Activated T-cell treated with anti-CD3 and anti-CD28 coated beads, Interleukin-2, amount 50 U/mL, for 72 hours (primary cell): ENCODE measurements around the gene TPST1. TPM values are rescaled to one million over a fixed set of nuclear protein-coding genes. Genes with fewer than 3 reads are reported as not detected.

Experiments used
- ATAC-seq, 2 donors: fragments of 150-1000 bp; cut with Tn5 transposase; replicated peaks in 1 of 2; 2 replicates each; pipeline ENCODE4 v1.10.0; 2021; ENCODE audit warnings: moderate library complexity in 2 of 2, mild to moderate bottlenecking in 1 of 2
- DNase-seq, 2 donors: peaks; one replicate each; pipeline ENCODE4 v3.0.0; 2021 to 2022; ENCODE audit warnings: mixed read lengths in 1 of 2
- H3K27ac Mint-ChIP-seq: one replicate; pipeline ENCODE4 v1.8.0; 2022; ENCODE audit warnings: mild to moderate bottlenecking, moderate library complexity, mixed read lengths
- H3K27me3 Mint-ChIP-seq: one replicate; pipeline ENCODE4 v1.8.0; 2022; ENCODE audit warnings: low read depth, mixed read lengths
- H3K36me3 Mint-ChIP-seq, 2 donors: one replicate each; pipeline ENCODE4 v1.8.0; 2022; ENCODE audit warnings: mixed read lengths in 2 of 2, mild to moderate bottlenecking in 1 of 2; ENCODE audit not compliant: insufficient read depth in 2 of 2
- H3K4me1 Mint-ChIP-seq: one replicate; pipeline ENCODE4 v1.8.0; 2022; ENCODE audit warnings: low read depth, mixed read lengths
- H3K4me3 Mint-ChIP-seq, 2 donors: one replicate each; pipeline ENCODE4 v1.8.0; 2022; ENCODE audit warnings: mild to moderate bottlenecking in 2 of 2, mixed read lengths in 2 of 2, moderate library complexity in 2 of 2
- H3K9me3 Mint-ChIP-seq, 2 donors: one replicate each; pipeline ENCODE4 v1.8.0; 2022; ENCODE audit warnings: mixed read lengths in 2 of 2
- total RNA-seq, 2 donors: library from RNA; stranded (reverse); gene quantifications; one replicate each; pipeline ENCODE4 v1.2.3, GENCODE V29; 2022

The TPST1 gene
- total RNA-seq, 2 donors from 2014 or later = 2.1 to 2.3 TPM

DNA sequence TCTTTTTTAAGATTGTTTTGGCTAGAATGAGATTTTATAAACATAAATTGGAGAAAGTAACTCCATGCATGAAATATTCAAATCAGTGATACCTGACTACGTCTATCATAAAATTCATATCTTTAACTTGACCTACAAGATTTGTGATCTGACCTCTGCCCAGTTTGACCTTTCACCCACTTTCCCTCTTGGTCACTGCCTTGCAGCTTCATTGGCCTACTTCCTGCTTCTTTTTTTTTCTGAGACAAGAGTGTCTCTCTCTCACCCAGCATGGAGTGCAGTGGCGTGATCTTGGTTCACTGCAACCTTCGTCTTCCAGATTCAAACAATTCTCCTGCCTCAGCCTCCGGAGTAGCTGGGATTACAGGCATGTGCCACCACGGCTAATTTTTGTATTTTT lies 28.5 kb downstream of the TPST1 start:
- Mint-ChIP-seq H3K27ac (no peak overlapping the region), H3K4me1 (no peaks in the 10 kb centered on the region), H3K36me3 (peaks cover 0 to 2% of the 10 kb centered on the region in 2 donors), H3K27me3 (no peaks in the 10 kb centered on the region), H3K4me3 (no peak overlapping the region), H3K9me3 (peaks cover 0 to 1% of the 10 kb centered on the region in 2 donors)
- DNase-seq (no peak), ATAC-seq (no peak)

DNA sequence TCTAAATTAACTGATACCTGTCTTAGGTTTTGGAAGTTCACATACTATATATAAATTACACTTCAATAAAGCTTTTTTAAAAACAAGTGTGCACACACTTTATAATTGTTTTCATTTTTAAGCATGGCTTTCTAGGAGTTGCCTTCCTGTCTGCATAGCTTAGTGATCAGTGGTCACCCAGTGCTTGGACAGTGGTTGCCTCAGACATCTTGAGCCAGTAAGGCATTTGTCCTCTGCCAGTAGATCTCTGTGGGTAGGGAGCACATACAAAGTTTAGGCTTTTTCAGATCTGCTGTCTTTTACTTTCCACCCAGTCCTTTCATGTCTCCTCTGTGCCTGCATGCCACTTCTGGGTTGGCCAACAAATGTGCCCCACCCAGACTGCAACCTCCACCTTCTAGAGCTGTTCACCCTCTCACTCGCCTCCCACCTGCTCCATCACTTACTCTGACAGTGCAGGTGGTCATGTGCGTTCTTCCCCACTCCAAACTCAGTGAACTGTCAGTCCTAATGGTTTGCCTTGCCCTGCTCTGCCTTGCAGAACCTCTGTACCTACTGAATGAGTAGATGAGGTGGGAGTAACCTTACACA lies 31.7 kb downstream of the TPST1 start:
- Mint-ChIP-seq H3K4me1 (peaks cover 5% of the 10 kb centered on the region), H3K27me3 (no peaks in the 10 kb centered on the region), H3K4me3 (no peak overlapping the region), H3K9me3 (peaks cover 0 to 1% of the 10 kb centered on the region in 2 donors), H3K27ac (no peak overlapping the region), H3K36me3 (peaks cover 0 to 2% of the 10 kb centered on the region in 2 donors)
- ATAC-seq (no peak), DNase-seq (no peak)

DNA sequence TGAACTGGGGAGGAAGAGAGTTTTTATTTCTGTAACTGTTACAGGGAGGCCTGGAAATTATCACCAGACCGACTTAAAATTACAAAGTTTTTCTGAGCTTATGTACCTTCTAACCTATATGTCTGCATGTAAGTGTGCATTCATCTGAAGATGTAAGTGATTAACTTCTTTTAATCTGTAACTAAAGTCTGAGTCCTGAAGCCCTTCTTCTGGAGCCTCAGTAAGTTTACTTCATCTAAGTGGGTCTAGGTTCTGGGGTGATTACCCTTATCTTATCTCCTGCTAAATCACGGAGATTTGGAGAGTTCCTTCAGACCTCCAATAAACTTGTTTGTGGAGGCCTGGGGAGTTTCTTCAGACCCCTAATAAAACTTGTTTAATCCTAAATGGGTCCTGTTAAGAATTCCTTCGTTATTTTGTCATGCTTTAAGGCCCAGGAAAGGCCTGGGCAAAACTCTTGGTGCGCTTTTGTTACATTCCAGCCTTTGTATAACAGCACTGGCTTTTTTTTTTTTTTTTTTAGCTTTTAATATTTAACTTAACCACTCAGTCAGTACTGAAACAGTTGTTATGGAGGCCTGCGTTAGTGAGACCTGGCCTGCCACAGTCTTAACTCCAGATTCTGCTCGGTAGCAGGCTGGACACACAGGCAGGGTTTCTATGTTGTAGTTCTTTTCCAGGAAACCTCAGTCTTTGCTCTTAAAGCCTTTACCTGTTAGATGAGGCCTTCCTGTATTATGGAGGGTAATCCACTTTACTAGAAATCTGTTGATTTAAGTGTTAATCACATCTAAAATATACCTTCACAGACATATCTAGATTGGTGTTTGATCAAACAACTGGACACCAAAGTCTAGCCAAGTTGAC lies 33.0 kb downstream of the TPST1 start:
- Mint-ChIP-seq H3K27me3 (no peaks in the 10 kb centered on the region), H3K27ac (no peak overlapping the region), H3K9me3 (peaks cover 0 to 1% of the 10 kb centered on the region in 2 donors), H3K4me3 (no peak overlapping the region), H3K36me3 (no peaks in the 10 kb centered on the region), H3K4me1 (peaks cover 5% of the 10 kb centered on the region)
- ATAC-seq (no peak), DNase-seq (no peak)

DNA sequence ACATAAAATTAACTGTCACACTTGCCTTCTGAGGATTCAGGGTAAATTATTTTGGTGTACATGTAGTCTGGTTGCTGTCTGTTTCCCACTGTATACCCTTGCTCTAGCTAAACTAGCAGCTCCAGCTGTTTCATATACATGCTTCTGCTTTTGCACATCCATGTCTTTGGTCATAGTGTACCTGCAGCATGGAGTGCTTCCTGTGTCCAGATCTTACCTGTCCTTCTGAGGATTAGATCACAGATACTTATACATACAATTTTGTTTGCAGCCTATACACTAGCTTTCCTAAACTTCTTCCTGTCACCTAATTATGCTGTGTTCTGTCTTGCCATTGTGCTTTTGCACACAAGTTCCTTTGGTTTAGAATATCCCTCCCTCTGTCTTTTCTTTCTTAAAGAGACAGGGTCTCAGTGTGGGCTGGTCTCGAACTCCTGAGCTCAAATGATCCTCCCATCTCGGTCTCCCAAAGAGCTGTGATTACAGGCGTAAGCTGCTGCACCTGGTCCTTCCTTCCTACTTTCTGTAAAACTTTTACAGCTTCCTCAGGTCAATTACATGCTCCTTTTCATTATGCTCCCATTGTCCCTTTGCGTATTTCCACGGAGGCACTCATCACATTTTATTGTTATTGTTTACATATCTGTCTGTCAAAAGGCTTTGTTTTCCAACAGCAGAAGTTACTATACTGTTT lies 33.8 kb downstream of the TPST1 start:
- H3K27ac Mint-ChIP-seq = no peak overlapping the region
- no peak for DNase-seq

DNA sequence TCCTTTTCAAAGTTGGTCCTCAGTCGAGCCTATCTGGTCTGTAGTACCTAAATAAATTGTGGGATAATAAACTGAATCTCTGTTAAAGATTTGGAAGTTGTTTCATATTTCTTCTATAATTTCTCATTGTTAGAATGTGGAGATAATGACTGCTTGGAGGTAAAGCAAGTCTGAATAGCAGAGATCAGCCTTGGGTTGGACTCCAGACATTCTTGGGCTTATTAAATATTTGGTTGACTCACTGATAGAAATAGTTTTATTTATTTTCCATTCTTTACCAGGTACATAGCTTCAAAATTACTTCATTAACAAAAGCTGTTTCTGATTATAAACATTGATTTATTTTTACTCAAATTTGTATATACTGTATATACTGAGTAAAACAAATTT lies 34.3 kb downstream of the TPST1 start:
- peaks cover 5% of the 10 kb centered on the region for H3K4me1 Mint-ChIP-seq
- DNase-seq (no peak), ATAC-seq (no peak)
- H3K36me3 Mint-ChIP-seq = no peaks in the 10 kb centered on the region
- H3K27ac Mint-ChIP-seq = no peak overlapping the region
- peaks cover 0 to 1% of the 10 kb centered on the region in 2 donors for H3K9me3 Mint-ChIP-seq
- no peaks in the 10 kb centered on the region for H3K27me3 Mint-ChIP-seq
- H3K4me3 Mint-ChIP-seq = no peak overlapping the region

More for the DNA sequence above, 33.8 kb downstream of the TPST1 start:
- ATAC-seq = no peak
- peaks cover 0 to 1% of the 10 kb centered on the region in 2 donors for H3K9me3 Mint-ChIP-seq
- H3K4me1 Mint-ChIP-seq = peaks cover 5% of the 10 kb centered on the region
- no peak overlapping the region for H3K4me3 Mint-ChIP-seq
- no peaks in the 10 kb centered on the region for H3K27me3 Mint-ChIP-seq
- H3K36me3 Mint-ChIP-seq = no peaks in the 10 kb centered on the region

DNA sequence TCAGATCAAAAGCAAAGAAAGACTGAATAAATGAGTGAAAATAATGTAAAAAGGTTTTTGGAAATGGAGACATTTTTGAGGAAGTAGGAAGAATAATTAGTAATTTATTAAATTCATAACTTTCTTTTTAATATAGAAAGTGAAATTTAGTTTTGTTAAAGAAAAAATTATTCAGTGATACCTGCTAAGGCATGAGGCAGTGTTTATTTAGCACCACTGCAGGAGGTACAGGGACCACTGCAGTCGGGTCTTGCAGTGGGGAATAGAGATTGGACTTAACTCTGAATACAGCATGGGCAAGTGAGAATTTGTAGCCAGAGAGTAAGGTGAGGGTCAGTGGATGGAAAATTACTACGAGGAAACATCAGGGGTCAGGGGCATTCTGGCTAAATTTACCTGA lies 39.9 kb downstream of the TPST1 start:
- no peak overlapping the region for H3K4me3 Mint-ChIP-seq
- H3K4me1 Mint-ChIP-seq = no peaks in the 10 kb centered on the region
- no peaks in the 10 kb centered on the region for H3K9me3 Mint-ChIP-seq
- DNase-seq (no peak), ATAC-seq (no peak)
- no peak overlapping the region for H3K27ac Mint-ChIP-seq
- H3K27me3 Mint-ChIP-seq = no peaks in the 10 kb centered on the region
- H3K36me3 Mint-ChIP-seq = no peaks in the 10 kb centered on the region

DNA sequence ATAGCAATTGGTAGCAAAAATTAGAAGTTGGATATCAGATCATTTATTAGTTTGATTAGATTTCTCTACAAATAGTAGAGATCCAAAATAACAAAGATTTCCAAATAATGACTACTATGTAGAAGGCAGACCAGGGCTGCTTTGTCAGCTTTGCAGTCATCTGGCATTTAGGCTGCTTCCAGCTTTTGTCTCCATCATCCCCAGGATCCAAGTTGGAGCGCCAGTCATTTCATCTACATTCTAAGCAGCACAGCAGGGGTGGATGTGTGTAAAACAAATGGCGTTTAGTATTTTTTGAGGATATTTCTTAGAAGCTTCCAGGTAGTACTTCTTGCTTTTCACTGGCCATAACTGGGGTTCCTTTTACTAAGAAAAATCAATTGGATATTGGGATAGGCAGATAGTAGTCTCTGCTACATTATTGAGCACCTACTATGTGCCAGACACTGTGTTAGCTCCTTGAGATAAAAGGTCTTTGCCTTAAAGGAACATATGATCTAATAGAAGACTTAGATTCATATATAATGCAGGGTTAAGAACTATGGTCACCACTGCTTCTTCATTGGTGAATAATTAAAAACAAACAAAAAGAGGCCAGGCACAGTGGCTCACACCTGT lies 41.5 kb downstream of the TPST1 start:
- H3K27me3 Mint-ChIP-seq = no peaks in the 10 kb centered on the region
- H3K36me3 Mint-ChIP-seq = no peaks in the 10 kb centered on the region
- no peaks in the 10 kb centered on the region for H3K4me1 Mint-ChIP-seq
- ATAC-seq (no peak), DNase-seq (no peak)
- H3K4me3 Mint-ChIP-seq = no peak overlapping the region
- no peaks in the 10 kb centered on the region for H3K9me3 Mint-ChIP-seq
- H3K27ac Mint-ChIP-seq = no peak overlapping the region

DNA sequence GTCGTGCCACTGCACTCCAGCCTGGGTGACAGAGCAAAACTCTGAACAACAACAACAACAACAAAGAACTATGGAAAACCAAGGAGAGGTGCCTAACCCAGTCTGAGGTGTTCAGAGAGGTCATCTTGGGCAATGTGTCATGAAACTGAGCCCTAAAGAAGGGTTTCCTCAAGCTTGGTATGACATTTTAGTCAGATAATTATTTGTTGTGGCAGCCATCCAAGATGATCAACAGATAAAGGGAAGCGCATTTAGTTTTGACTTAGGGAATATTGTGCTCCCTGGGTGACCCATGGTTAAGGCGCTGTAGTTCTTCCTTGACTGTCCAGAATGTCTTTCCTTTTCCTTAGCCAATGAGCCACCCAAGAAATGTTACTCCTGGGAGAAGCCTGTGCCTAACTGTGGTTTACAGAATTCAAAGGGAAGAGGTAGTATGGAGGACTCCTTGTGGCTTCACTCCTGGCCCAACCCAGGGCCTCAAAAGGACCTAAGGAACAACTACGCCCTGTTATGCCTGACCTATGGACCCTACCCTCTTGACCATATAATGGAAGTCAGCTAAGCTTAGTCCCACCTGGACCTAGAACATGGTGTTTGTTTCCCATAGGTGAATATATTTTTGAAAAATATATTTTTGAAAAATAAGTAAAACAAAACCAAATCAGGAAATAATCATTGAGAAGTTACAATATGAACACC lies 42.4 kb downstream of the TPST1 start:
- ATAC-seq (no peak), DNase-seq (no peak)
- H3K9me3 Mint-ChIP-seq = no peaks in the 10 kb centered on the region
- no peaks in the 10 kb centered on the region for H3K27me3 Mint-ChIP-seq
- no peaks in the 10 kb centered on the region for H3K36me3 Mint-ChIP-seq
- H3K27ac Mint-ChIP-seq = no peak overlapping the region
- no peaks in the 10 kb centered on the region for H3K4me1 Mint-ChIP-seq
- H3K4me3 Mint-ChIP-seq = no peak overlapping the region

DNA sequence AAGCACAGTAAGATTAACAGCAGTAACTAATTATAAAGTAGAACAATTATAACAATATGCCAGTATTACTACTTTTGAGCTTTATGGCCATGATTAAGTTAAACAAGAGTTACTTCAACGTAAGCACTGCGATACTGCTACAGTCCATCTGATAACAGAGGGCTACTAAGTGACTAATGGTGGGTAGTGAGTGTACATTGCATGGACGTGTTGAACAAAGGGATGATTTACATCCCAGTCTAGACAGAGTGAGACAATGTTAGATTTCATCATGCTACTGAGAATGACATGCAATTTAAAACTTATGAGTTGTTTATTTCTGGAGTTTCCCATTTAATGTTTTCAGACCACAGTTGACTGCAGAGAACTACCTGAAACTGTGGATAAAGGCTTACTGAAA lies 45.6 kb downstream of the TPST1 start:
- Mint-ChIP-seq H3K4me3 (no peak overlapping the region), H3K27me3 (no peaks in the 10 kb centered on the region), H3K36me3 (no peaks in the 10 kb centered on the region), H3K9me3 (no peaks in the 10 kb centered on the region), H3K27ac (no peak overlapping the region), H3K4me1 (no peaks in the 10 kb centered on the region)
- no peak for ATAC-seq
- no peak for DNase-seq

DNA sequence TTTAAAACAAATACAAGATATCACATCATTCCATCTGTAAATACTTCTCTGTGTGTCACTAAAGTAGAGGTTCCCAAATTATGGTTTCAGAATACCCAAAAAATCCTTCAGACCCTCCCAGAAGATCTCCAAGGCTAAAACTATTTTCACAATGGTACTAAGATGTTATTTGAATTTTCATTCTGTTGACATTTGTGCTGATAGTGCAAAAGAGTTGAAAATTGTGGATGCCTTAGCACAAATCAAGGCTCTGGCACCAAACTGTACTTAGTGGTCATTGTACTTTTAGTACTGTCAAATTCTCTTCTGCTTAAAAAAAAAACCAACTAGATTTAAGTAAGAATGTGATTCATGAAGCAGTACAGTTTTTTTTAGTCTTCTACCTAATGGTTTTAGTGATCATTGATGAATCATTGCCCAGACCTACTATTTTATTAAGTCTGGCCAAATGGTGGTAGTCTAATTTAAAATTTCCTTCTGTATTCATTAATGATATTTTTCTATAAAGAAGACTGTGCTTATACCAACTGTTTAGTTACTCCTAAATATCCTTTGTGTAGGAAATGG lies 50.5 kb downstream of the TPST1 start:
- Mint-ChIP-seq H3K4me3 (no peak overlapping the region), H3K36me3 (no peaks in the 10 kb centered on the region), H3K27ac (no peak overlapping the region), H3K9me3 (no peaks in the 10 kb centered on the region), H3K27me3 (no peaks in the 10 kb centered on the region), H3K4me1 (no peaks in the 10 kb centered on the region)
- DNase-seq (no peak), ATAC-seq (no peak)

DNA sequence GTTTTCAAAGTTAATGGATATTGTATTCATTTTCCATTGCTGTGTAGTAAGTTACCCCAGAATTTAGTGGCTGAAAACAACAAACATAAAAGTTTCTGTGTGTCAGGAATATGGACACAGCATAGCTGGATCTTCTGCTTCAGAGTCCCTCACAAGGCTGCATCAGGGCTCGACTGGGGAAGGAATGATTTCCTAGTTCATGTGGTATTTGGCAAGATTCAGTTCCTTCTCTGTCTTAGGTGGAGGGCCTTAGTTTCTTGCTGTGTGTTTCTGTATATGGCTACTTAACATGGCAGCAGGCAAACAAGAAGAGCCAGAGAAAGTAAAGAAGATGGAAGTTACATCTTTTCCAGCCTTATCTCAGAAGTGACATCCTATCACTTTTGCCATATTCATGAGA lies 51.1 kb downstream of the TPST1 start:
- DNase-seq = no peak
- H3K27ac Mint-ChIP-seq = no peak overlapping the region
- H3K27me3 Mint-ChIP-seq = no peaks in the 10 kb centered on the region
- H3K9me3 Mint-ChIP-seq = no peaks in the 10 kb centered on the region
- no peaks in the 10 kb centered on the region for H3K36me3 Mint-ChIP-seq
- H3K4me1 Mint-ChIP-seq = no peaks in the 10 kb centered on the region
- H3K4me3 Mint-ChIP-seq = no peak overlapping the region
- ATAC-seq = no peak

DNA sequence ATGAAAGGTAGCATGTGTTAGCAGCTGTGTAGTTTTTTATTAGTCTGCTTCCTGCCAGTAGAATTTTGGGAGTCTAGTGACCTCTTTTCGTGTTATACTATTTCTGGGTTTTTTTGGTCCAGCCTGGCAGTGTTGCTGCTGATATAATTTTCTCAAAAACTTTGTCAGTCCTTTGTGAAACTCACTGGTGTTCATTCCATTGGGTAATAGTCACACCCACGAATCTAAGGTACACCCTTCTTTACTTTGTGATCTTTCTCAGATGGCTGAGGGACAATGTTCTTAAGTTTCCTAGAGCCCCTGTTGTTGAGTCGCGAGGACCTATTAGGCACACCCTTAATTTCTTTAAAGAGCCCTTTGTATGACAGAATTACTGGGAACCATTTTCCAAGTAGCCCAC lies 52.3 kb downstream of the TPST1 start:
- DNase-seq (no peak), ATAC-seq (no peak)
- Mint-ChIP-seq H3K9me3 (no peaks in the 10 kb centered on the region), H3K27ac (no peak overlapping the region), H3K4me1 (no peaks in the 10 kb centered on the region), H3K4me3 (no peak overlapping the region), H3K36me3 (no peaks in the 10 kb centered on the region), H3K27me3 (no peaks in the 10 kb centered on the region)
